HG03378 (cell line): ENCODE data around the gene N4BP2.

Source experiments
- ATAC-seq: cut with Tn5 transposase; IDR thresholded peaks from one replicate; pipeline ENCODE4 v1.9.1; 2021; ENCODE audit warnings: mild to moderate bottlenecking, moderate library complexity; ENCODE audit not compliant: unreplicated experiment

Gene N4BP2

GRCh38 chr4:40149960-40150385, 93.3 kb downstream of the N4BP2 start:
- ATAC-seq, result peak; percentile 82

GRCh38 chr4:40150932-40151331, 94.3 kb downstream of the N4BP2 start:
- ATAC-seq, result no peak

- ATAC-seq, result no peak
Measured at GRCh38 chr4:40152637-40153036, 96.0 kb downstream of the N4BP2 start.

GRCh38 chr4:40157436-40157835, 100.8 kb downstream of the N4BP2 start:
- ATAC-seq, result no peak

- ATAC-seq, result no peak
Measured at GRCh38 chr4:40160258-40160657, 103.6 kb downstream of the N4BP2 start.

- ATAC-seq, result no peak
Measured at GRCh38 chr4:40164459-40164858, 107.8 kb downstream of the N4BP2 start.

GRCh38 chr4:40165916-40166315, 109.3 kb downstream of the N4BP2 start:
- no peak for ATAC-seq

GRCh38 chr4:40168070-40168469, 111.4 kb downstream of the N4BP2 start:
- no peak for ATAC-seq

- peak; percentile 75 for ATAC-seq
Measured at GRCh38 chr4:40170588-40170987, 113.9 kb downstream of the N4BP2 start.

GRCh38 chr4:40173470-40173875, 116.8 kb downstream of the N4BP2 start:
- ATAC-seq, result peak; percentile 75

GRCh38 chr4:40176602-40177001, 120.0 kb downstream of the N4BP2 start:
- ATAC-seq, result no peak

- ATAC-seq, result no peak
Measured at GRCh38 chr4:40177591-40177990, 120.9 kb downstream of the N4BP2 start.

- ATAC-seq, result no peak
Measured at GRCh38 chr4:40178672-40179071, 122.0 kb downstream of the N4BP2 start.

GRCh38 chr4:40179360-40179759, 122.7 kb downstream of the N4BP2 start:
- no peak for ATAC-seq

GRCh38 chr4:40180356-40180755, 123.7 kb downstream of the N4BP2 start:
- no peak for ATAC-seq

GRCh38 chr4:40182001-40182400, 125.4 kb downstream of the N4BP2 start:
- ATAC-seq, result no peak

GRCh38 chr4:40182954-40183353, 126.3 kb downstream of the N4BP2 start:
- ATAC-seq, result no peak

GRCh38 chr4:40183615-40184411, 127.2 kb downstream of the N4BP2 start:
- peak; percentile 48 for ATAC-seq

GRCh38 chr4:40185830-40186664, 129.4 kb downstream of the N4BP2 start:
- peak; percentile 60 for ATAC-seq

- no peak for ATAC-seq
Measured at GRCh38 chr4:40186665-40187014, 130.0 kb downstream of the N4BP2 start.

GRCh38 chr4:40187386-40187906, 130.8 kb downstream of the N4BP2 start:
- no peak for ATAC-seq

GRCh38 chr4:40190019-40190418, 133.4 kb downstream of the N4BP2 start:
- ATAC-seq, result no peak
